SU-DHL-6 (cell line): ENCODE data around the gene SOCS6.

ENCODE experiments used
- EZH2phosphoT487 ChIP-seq: fragments of 200-600 bp; sonication (generic), shearing (Covaris generic); conservative IDR thresholded peaks from 2 replicates; pipeline ENCODE4 v1.6.1; 2018; ENCODE audit warnings: mild to moderate bottlenecking, antibody characterized with exemption, low read length, moderate library complexity, mixed read lengths
- TF ChIP-seq, protein P1 (sequence below): fragments of 200-600 bp; sonication (generic); IDR thresholded peaks from one replicate; pipeline ENCODE4 v1.5.1; 2017; ENCODE audit warnings: antibody characterized with exemption, mild to moderate bottlenecking, low read length, moderate library complexity; ENCODE audit not compliant: insufficient read depth, poor library complexity, severe bottlenecking

DNA sequence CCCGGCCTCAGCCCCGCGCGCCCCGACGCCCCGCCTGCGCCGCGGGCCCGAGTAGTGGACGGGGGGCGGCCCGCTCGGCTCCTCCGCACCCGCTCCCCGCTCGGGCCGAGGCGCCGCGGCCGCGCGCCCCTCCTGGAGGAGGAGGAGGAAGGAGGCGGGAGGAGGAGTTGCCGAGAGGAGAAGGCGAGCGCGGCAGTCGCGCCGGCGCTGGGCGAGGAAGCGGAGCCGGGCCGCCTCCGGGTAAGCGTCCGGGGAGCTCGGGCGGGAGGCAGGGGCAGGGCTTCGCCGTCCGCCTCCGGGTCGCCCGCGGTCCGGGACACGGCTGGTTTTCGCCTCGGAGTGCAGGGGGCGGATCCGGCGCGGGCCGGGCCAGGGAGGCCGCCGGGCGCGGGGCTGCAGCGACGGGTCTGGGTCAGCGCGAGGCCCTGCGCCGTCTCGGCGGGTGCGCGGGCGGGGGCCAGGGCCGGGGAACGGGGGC is at the start of gene SOCS6:
- TF ChIP-seq, protein P1, sequence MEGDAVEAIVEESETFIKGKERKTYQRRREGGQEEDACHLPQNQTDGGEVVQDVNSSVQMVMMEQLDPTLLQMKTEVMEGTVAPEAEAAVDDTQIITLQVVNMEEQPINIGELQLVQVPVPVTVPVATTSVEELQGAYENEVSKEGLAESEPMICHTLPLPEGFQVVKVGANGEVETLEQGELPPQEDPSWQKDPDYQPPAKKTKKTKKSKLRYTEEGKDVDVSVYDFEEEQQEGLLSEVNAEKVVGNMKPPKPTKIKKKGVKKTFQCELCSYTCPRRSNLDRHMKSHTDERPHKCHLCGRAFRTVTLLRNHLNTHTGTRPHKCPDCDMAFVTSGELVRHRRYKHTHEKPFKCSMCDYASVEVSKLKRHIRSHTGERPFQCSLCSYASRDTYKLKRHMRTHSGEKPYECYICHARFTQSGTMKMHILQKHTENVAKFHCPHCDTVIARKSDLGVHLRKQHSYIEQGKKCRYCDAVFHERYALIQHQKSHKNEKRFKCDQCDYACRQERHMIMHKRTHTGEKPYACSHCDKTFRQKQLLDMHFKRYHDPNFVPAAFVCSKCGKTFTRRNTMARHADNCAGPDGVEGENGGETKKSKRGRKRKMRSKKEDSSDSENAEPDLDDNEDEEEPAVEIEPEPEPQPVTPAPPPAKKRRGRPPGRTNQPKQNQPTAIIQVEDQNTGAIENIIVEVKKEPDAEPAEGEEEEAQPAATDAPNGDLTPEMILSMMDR: no peak
- no peak for TF ChIP-seq EZH2phosphoT487
